ENCODE measurements around the gene DCAF7. TPM values are rescaled to one million over a fixed set of nuclear protein-coding genes. Genes with fewer than 3 reads are reported as not detected.

DCAF7 gene
- polyA plus RNA-seq, 1 of the 3 experiments (the other 2 are of a cell fraction): 63.5 TPM

DNA sequence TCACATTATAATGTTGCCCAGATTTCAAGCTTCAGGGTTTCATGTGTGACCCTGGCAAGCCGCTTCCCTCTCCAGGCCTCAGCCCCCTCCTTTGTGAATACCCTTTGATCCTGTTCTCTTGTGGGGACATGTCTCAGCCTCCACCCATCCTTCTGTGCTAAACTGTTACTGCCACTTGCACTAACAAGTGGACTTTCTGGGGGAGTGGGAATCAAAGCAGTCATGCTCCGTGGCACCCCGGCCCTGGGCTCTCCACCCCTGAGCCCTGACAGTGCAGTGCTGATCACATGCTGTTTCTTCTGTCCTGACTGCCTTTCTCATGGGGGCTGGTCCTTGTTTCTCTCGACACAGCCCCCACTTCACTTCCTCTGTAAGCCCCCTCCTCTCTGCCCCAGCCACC, 9.7 kb upstream of the DCAF7 start:
- Histone ChIP-seq H3K9me2 (no peaks in the 10 kb centered on the region), H3K27me3 (ENCODE audit: insufficient read depth) (peaks cover 17% of the 10 kb centered on the region; the same call in 1 of the 2 replicates), H3K79me2 (ENCODE audit: insufficient read depth) (no peaks in the 10 kb centered on the region), H3K4me3 (ENCODE audit: low read depth in 2 of 2, low read length in 1 of 2) (no peak overlapping the region), H3K4me2 (no peak overlapping the region), H2AFZ (ENCODE audit: low read depth) (no peak overlapping the region), H3F3A (replicated peaks; ENCODE audit: insufficient read depth) (no peaks in the 10 kb centered on the region), H3K36me3 (replicated peaks in 1 of 2; ENCODE audit: control insufficient read depth in 1 of 2, insufficient read depth in 2 of 2, low read length in 1 of 2) (no peaks in the 10 kb centered on the region), H3K9me3 (no peaks in the 10 kb centered on the region), H4K20me1 (ENCODE audit: insufficient read depth) (no peaks in the 10 kb centered on the region), H3K9ac (no peak overlapping the region), H3K27ac (ENCODE audit: low read depth in 2 of 2, low read length in 1 of 2) (no peak overlapping the region), H3K4me1 (ENCODE audit: control insufficient read depth in 1 of 2, insufficient read depth in 2 of 2, low read depth in 1 of 2, low read length in 1 of 2) (peaks cover 0 to 36% of the 10 kb centered on the region in 2 experiments; a peak in 1 of 4 replicates)
- WGBS (ENCODE audit: low lambda C conversion rate): 76% methylated on average over 4 of the region's 4 CpGs
- DNase-seq: peak; percentile 27
- CTCF ChIA-PET: no interaction called here
- TF ChIP-seq ELF1 (IDR thresholded peaks at IDR 0.05) (no peak), TEAD4 (IDR thresholded peaks at IDR 0.05; ENCODE audit: borderline replicate concordance, insufficient read depth) (no peak), FOXJ3 (CRISPR knock-in tag; IDR thresholded peaks at IDR 0.05) (no peak), YY1 (IDR thresholded peaks at IDR 0.05; ENCODE audit: low read depth) (no peak), GABPA (IDR thresholded peaks at IDR 0.05; ENCODE audit: low read depth) (no peak), FOXM1 (IDR thresholded peaks at IDR 0.05; ENCODE audit: low read depth) (no peak), NRF1 (IDR thresholded peaks at IDR 0.05; ENCODE audit: low read depth, low read length) (no peak), MXI1 (IDR thresholded peaks at IDR 0.05; ENCODE audit: low read depth, low read length) (no peak), GATA2 (CRISPR knock-in tag; IDR thresholded peaks at IDR 0.05) (no peak), TAF1 (IDR thresholded peaks at IDR 0.05; ENCODE audit: borderline replicate concordance, low read depth, low read length) (no peak), CHD2 (IDR thresholded peaks at IDR 0.05; ENCODE audit: low read length, partially characterized antibody) (no peak), SMC3 (IDR thresholded peaks at IDR 0.05; ENCODE audit: low read depth, low read length) (no peak), EP300 (IDR thresholded peaks at IDR 0.05; ENCODE audit: borderline replicate concordance in 1 of 2, low read depth in 1 of 2, low read length in 1 of 2) (no peak)
- TF ChIP-seq, protein P1, sequence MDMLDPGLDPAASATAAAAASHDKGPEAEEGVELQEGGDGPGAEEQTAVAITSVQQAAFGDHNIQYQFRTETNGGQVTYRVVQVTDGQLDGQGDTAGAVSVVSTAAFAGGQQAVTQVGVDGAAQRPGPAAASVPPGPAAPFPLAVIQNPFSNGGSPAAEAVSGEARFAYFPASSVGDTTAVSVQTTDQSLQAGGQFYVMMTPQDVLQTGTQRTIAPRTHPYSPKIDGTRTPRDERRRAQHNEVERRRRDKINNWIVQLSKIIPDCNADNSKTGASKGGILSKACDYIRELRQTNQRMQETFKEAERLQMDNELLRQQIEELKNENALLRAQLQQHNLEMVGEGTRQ (IDR thresholded peaks at IDR 0.05; ENCODE audit: borderline replicate concordance, low read depth, low read length): no peak
- TF ChIP-seq, protein P2, sequence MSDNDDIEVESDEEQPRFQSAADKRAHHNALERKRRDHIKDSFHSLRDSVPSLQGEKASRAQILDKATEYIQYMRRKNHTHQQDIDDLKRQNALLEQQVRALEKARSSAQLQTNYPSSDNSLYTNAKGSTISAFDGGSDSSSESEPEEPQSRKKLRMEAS (IDR thresholded peaks at IDR 0.05; ENCODE audit: low read depth): no peak
- POLR2A ChIA-PET: no interaction called here

DNA sequence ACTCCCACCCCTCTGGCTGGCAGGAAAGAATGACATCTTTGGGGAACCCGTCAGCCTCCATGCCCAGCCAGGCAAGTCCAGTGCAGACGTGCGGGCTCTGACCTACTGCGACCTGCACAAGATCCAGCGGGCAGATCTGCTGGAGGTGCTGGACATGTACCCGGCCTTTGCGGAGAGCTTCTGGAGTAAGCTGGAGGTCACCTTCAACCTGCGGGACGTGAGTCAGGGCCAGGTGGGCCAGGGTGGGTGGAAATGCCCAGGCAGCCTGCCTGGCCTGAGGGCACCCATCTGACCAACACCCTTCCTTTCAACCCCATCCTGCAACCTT, 8.1 kb upstream of the DCAF7 start:
- Histone ChIP-seq H3K9me3 (no peaks in the 10 kb centered on the region), H3K27ac (ENCODE audit: low read depth in 2 of 2, low read length in 1 of 2) (no peak overlapping the region), H4K20me1 (ENCODE audit: insufficient read depth) (no peaks in the 10 kb centered on the region), H3K4me1 (ENCODE audit: control insufficient read depth in 1 of 2, insufficient read depth in 2 of 2, low read depth in 1 of 2, low read length in 1 of 2) (peaks cover 0 to 37% of the 10 kb centered on the region in 2 experiments; a peak in 1 of 4 replicates), H3K9ac (no peak overlapping the region), H3K27me3 (ENCODE audit: insufficient read depth) (peaks cover 17% of the 10 kb centered on the region; the same call in 1 of the 2 replicates), H3K9me2 (no peaks in the 10 kb centered on the region), H2AFZ (ENCODE audit: low read depth) (no peak overlapping the region), H3F3A (replicated peaks; ENCODE audit: insufficient read depth) (no peaks in the 10 kb centered on the region), H3K36me3 (replicated peaks in 1 of 2; ENCODE audit: control insufficient read depth in 1 of 2, insufficient read depth in 2 of 2, low read length in 1 of 2) (no peaks in the 10 kb centered on the region), H3K4me2 (no peak overlapping the region), H3K79me2 (ENCODE audit: insufficient read depth) (no peaks in the 10 kb centered on the region), H3K4me3 (ENCODE audit: low read depth in 2 of 2, low read length in 1 of 2) (no peak overlapping the region)
- no peak for TF ChIP-seq POLR2AphosphoS5 (IDR thresholded peaks at IDR 0.05; ENCODE audit: low read depth, low read length)
- no peak for TF ChIP-seq FOXM1 (IDR thresholded peaks at IDR 0.05; ENCODE audit: low read depth)
- TF ChIP-seq SMC3 (IDR thresholded peaks at IDR 0.05; ENCODE audit: low read depth, low read length): no peak
- TF ChIP-seq, protein P1 (IDR thresholded peaks at IDR 0.05; ENCODE audit: borderline replicate concordance, low read depth, low read length): no peak
- no peak for TF ChIP-seq GABPA (IDR thresholded peaks at IDR 0.05; ENCODE audit: low read depth)
- no peak for TF ChIP-seq TEAD4 (IDR thresholded peaks at IDR 0.05; ENCODE audit: borderline replicate concordance, insufficient read depth)
- TF ChIP-seq RAD21 (IDR thresholded peaks at IDR 0.05; ENCODE audit: low read length): no peak
- no peak for TF ChIP-seq YY1 (IDR thresholded peaks at IDR 0.05; ENCODE audit: low read depth)
- TF ChIP-seq SIN3A (IDR thresholded peaks at IDR 0.05; ENCODE audit: borderline replicate concordance, low read depth, low read length): no peak
- no peak for TF ChIP-seq GATA2 (CRISPR knock-in tag; IDR thresholded peaks at IDR 0.05)
- DNase-seq: peak; percentile 12
- ChIA-PET CTCF (interaction anchor here (1.0 to 4.5 kb wide), 5 partner anchors 8 to 117 kb away, joined by 3 to 28 read pairs (median 4); partner anchors contain the start of gene DCAF7), POLR2A (interaction anchor here (1.2 kb wide), 1 partner anchor 19 kb away, joined by 4 read pairs; no protein-coding TSS in a partner anchor)
- WGBS (ENCODE audit: low lambda C conversion rate): 77% methylated on average over 6 of the region's 9 CpGs

Measured in SK-N-SH (cell line).